IMR-90 (cell line): ENCODE results near the gene PTHLH. TPM values are rescaled to one million over a fixed set of nuclear protein-coding genes. Genes with fewer than 3 reads are reported as not detected.
A peak's percentile ranks its signal among the peaks of the same experiment; 100 is the strongest.

ENCODE experiments used
- ATAC-seq: fragments of 200-7000 bp; cut with Tn5 transposase; 2 replicates; pipeline ENCODE4 v1.9.1; 2020; ENCODE audit warnings: low read depth, mild to moderate bottlenecking, moderate library complexity
- BruUV-seq: library from RNA; stranded (reverse); fragments of 400-500 nt; replicated peaks from 2 replicates; lab custom pipeline; 2021; lab: Mats Ljungman, UMichigan
- CTCF ChIA-PET: fragments of 300-600 bp; formaldehyde crosslinking; extraction: SDS; loops from one replicate; lab custom pipeline; 2021; ENCODE audit warnings: antibody characterized with exemption; lab: Yijun Ruan, JAX
- POLR2A ChIA-PET: fragments of 300-600 bp; sonication (Branson Sonifier 250); formaldehyde crosslinking; loops from one replicate; lab custom pipeline; 2022; ENCODE audit warnings: antibody characterized with exemption; ENCODE audit not compliant: unreplicated experiment; lab: Charles Lee
- DNase-seq: peaks from one replicate; pipeline ENCODE4 v3.0.0; 2013
- H2AFZ ChIP-seq: replicated peaks from 2 replicates; pipeline ENCODE3; 2013; ENCODE audit warnings: low read length, mild to moderate bottlenecking; ENCODE audit not compliant: poor library complexity
- H2AK5ac ChIP-seq: 2 replicates; pipeline ENCODE4 v1.6.1; 2013; ENCODE audit warnings: low read depth, low read length, inconsistent platforms
- H2AK9ac ChIP-seq: replicated peaks from 2 replicates; pipeline ENCODE3; 2013; ENCODE audit warnings: mild to moderate bottlenecking, low read depth, low read length, moderate library complexity; ENCODE audit not compliant: poor library complexity
- H2BK120ac ChIP-seq: 2 replicates; pipeline ENCODE4 v1.6.1; 2013; ENCODE audit warnings: low read depth, low read length, inconsistent platforms
- H2BK15ac ChIP-seq: 3 replicates; pipeline ENCODE4 v1.6.1; 2013; ENCODE audit warnings: low read depth, low read length, inconsistent platforms
- H2BK20ac ChIP-seq: 2 replicates; pipeline ENCODE4 v1.6.1; 2013; ENCODE audit warnings: low read depth, mild to moderate bottlenecking, inconsistent platforms, low read length, moderate library complexity
- H2BK5ac ChIP-seq: 2 replicates; pipeline ENCODE4 v1.6.1; 2013; ENCODE audit warnings: mild to moderate bottlenecking, low read depth, low read length, inconsistent platforms; ENCODE audit not compliant: poor library complexity, severe bottlenecking
- H3K14ac ChIP-seq: replicated peaks from 2 replicates; pipeline ENCODE4 v1.6.1; 2013; ENCODE audit warnings: low read depth, low read length, inconsistent platforms
- H3K18ac ChIP-seq: 2 replicates; pipeline ENCODE4 v1.6.1; 2013; ENCODE audit warnings: low read depth, low read length, control low read depth
- H3K23ac ChIP-seq: 2 replicates; pipeline ENCODE4 v1.6.1; 2013; ENCODE audit warnings: low read depth, low read length, inconsistent platforms
- H3K27ac ChIP-seq: 2 replicates; pipeline ENCODE4 v1.5.1; 2013; ENCODE audit warnings: mild to moderate bottlenecking, control low read depth, low read length; ENCODE audit not compliant: insufficient read depth
- H3K27me3 ChIP-seq: 2 replicates; pipeline ENCODE4 v1.6.1; 2013; ENCODE audit warnings: low read length; ENCODE audit not compliant: control insufficient read depth, insufficient read depth
- H3K36me3 ChIP-seq: 2 replicates; pipeline ENCODE4 v1.6.1; 2013; ENCODE audit warnings: low read length, mixed read lengths; ENCODE audit not compliant: control insufficient read depth, insufficient read depth
- H3K4ac ChIP-seq: 2 replicates; pipeline ENCODE4 v1.6.1; 2013; ENCODE audit warnings: low read depth, low read length, inconsistent platforms
- H3K4me1 ChIP-seq: 2 replicates; pipeline ENCODE4 v1.6.1; 2013; ENCODE audit warnings: low read length, mixed read lengths; ENCODE audit not compliant: control insufficient read depth, insufficient read depth
- H3K4me2 ChIP-seq: 2 replicates; pipeline ENCODE4 v1.6.1; 2013; ENCODE audit warnings: low read depth, mild to moderate bottlenecking, control low read depth, low read length, moderate library complexity
- H3K4me3 ChIP-seq: 2 replicates; pipeline ENCODE4 v1.5.1; 2013; ENCODE audit warnings: low read depth, mild to moderate bottlenecking, control low read depth, low read length, moderate library complexity; ENCODE audit not compliant: insufficient read depth
- H3K56ac ChIP-seq: 2 replicates; pipeline ENCODE4 v1.6.1; 2013; ENCODE audit warnings: low read length, inconsistent platforms; ENCODE audit not compliant: insufficient read depth; ENCODE audit errors: extremely low read depth
- H3K79me1 ChIP-seq, 2 experiments: 2 replicates each; pipeline ENCODE4 v1.6.1; 2013; ENCODE audit warnings: low read length in 2 of 2, inconsistent platforms in 1 of 2, low read depth in 1 of 2
- H3K9ac ChIP-seq: 2 replicates; pipeline ENCODE4 v1.6.1; 2013; ENCODE audit warnings: low read depth, low read length, control low read depth
- H3K9me1 ChIP-seq: 2 replicates; pipeline ENCODE4 v1.6.1; 2013; ENCODE audit warnings: low read length, inconsistent platforms; ENCODE audit not compliant: insufficient read depth
- H3K9me3 ChIP-seq: 2 replicates; pipeline ENCODE4 v1.6.1; 2013; ENCODE audit warnings: low read length; ENCODE audit not compliant: control insufficient read depth, insufficient read depth
- H4K20me1 ChIP-seq: 2 replicates; pipeline ENCODE4 v1.6.1; 2013; ENCODE audit warnings: low read length, inconsistent platforms; ENCODE audit not compliant: insufficient read depth
- H4K5ac ChIP-seq: 2 replicates; pipeline ENCODE4 v1.6.1; 2013; ENCODE audit warnings: mild to moderate bottlenecking, low read depth, low read length, control low read depth
- H4K8ac ChIP-seq, 2 experiments: 2 replicates each; pipeline ENCODE4 v1.6.1; 2013; ENCODE audit warnings: low read depth in 2 of 2, low read length in 2 of 2, control low read depth in 1 of 2, inconsistent platforms in 1 of 2
- H4K91ac ChIP-seq: 2 replicates; pipeline ENCODE4 v1.6.1; 2013; ENCODE audit warnings: low read depth, low read length, inconsistent platforms; ENCODE audit not compliant: insufficient read depth
- CEBPB ChIP-seq: IDR thresholded peaks from 2 replicates; pipeline ENCODE4 v1.6.1; 2012; ENCODE audit warnings: low read depth, low read length, improper control_type of control experiment
- MAZ ChIP-seq: IDR thresholded peaks from 2 replicates; pipeline ENCODE4 v1.6.1; 2012; ENCODE audit warnings: low read depth, mild to moderate bottlenecking, low read length, improper control_type of control experiment, moderate library complexity, borderline replicate concordance
- RAD21 ChIP-seq: IDR thresholded peaks from 2 replicates; pipeline ENCODE4 v1.6.1; 2012; ENCODE audit warnings: low read length, improper control_type of control experiment
- WGBS, 2 experiments: methylation state at CpG; one replicate each; pipeline versions ENCODE4 v1.1.5 to v1.1.7; 2013; ENCODE audit warnings: missing lambda C conversion rate in 2 of 2; ENCODE audit not compliant: insufficient read length in 1 of 2; ENCODE audit errors: extremely low coverage in 2 of 2; 5-methylcytosine and 5-hydroxymethylcytosine counted together
- dilution Hi-C: fragments of 300-500 bp; cut with HindIII; formaldehyde crosslinking; loops from one replicate; pipeline ENCODE4 v1.14.3; 2018; ENCODE audit warnings: low sequenced_read_pairs; ENCODE audit not compliant: unreplicated experiment
- in situ Hi-C: fragments of 300-500 bp; cut with MboI; formaldehyde crosslinking; loops from 3 replicates; pipeline ENCODE4 v1.14.3; 2019; ENCODE audit warnings: low sequenced_read_pairs, inconsistent platforms, mixed read lengths
- intact Hi-C: fragments of 100-400 bp; cut with micrococcal nuclease; formaldehyde crosslinking; loops from 2 replicates; pipeline ENCODE4 v1.10.0; 2022
- polyA plus RNA-seq, 3 experiments: library from polyadenylated mRNA; depleted of rRNA; stranded (reverse); fragments of >200 nt; gene quantifications; 2 replicates each; pipeline ENCODE4 v1.2.3, GENCODE V29; 2012; ENCODE audit warnings: low replicate concordance in 1 of 3
- total RNA-seq: library from RNA; depleted of rRNA; stranded (reverse); fragments of >200 nt; gene quantifications from 2 replicates; pipeline ENCODE4 v1.2.3, GENCODE V29; 2012
- TF ChIP-seq, protein P1 (sequence below): fragments of 150-350 bp; IDR thresholded peaks from 2 replicates; pipeline ENCODE4 v1.6.1; 2016; ENCODE audit warnings: low read depth, mild to moderate bottlenecking, low read length, moderate library complexity, borderline replicate concordance

PTHLH gene
- total and polyA plus RNA-seq, 2 of the 4 experiments (the other 2 are of a cell fraction), result 0.36 to 1.3 TPM

DNA sequence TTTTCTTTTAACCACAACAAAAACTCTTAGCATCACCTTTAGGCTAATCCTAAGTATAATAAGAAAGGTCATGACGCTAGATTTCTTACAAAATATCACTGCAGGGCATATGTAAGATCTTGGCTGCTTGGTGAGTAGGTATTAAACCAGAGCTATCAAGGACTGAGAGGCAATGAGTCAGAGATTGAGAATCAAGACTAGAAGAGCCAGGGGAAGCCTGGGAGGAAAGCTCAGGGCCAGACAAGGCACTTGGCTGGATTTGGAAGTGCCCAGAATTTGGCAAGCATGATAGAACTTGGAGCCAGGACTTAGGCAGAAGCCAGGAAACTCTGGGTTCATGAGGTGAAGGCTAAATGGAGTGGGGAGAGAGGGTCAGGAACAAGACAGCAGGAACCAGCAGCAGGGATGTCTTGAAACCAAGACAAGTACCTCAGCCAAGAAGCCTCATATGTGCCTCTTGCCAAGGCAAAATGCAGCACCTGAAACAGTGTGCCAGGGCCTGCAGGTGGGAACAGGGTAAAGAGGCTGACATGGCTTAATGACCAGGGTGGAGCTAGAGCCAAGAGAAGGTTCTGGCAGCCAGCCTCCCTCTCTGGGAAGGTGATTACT lies 49.9 kb downstream of the PTHLH start:
- in situ Hi-C loops, result no loop called here
- ChIA-PET CTCF (no interaction called here), POLR2A (no interaction called here)
- Histone ChIP-seq H3K14ac (no peak overlapping the region), H4K20me1 (no peaks in the 10 kb centered on the region; the same call in 1 of the 2 replicates), H3K56ac (no peak overlapping the region), H2AFZ (no peak overlapping the region), H3K23ac (0 out of 2 replicates have a peak overlapping the region, but pooled peaks have one; percentile 7), H4K91ac (no peak overlapping the region), H3K4me2 (no peak overlapping the region), H3K4me1 (peaks cover 9% of the 10 kb centered on the region), H3K9me1 (peaks cover 6% of the 10 kb centered on the region; the same call in 1 of the 2 replicates), H4K8ac (no peak overlapping the region), H2BK5ac (no peak overlapping the region), H3K9me3 (no peaks in the 10 kb centered on the region), H3K36me3 (no peaks in the 10 kb centered on the region), H3K27me3 (no peaks in the 10 kb centered on the region), H2AK5ac (0 out of 2 replicates have a peak overlapping the region, but pooled peaks have one; percentile 45), H3K4me3 (no peak overlapping the region), H3K4ac (no peak overlapping the region), H2BK15ac (no peak overlapping the region), H2BK120ac (no peak overlapping the region; the same call in 1 of the 2 replicates), H3K79me1 (no peaks in the 10 kb centered on the region), H2AK9ac (no peak overlapping the region), H2BK20ac (no peak overlapping the region), H4K5ac (no peak overlapping the region), H3K27ac (no peak overlapping the region), H3K18ac (no peak overlapping the region), H3K9ac (no peak overlapping the region)
- DNase-seq (peak; percentile 66), ATAC-seq (peak; percentile 71; the same call in 1 of the 2 replicates)
- no CpG with 5 or more reads among the region's 1 CpG for WGBS, 2 experiments
- dilution Hi-C loops, result no loop called here
- intact Hi-C loops, result no loop called here
- BruUV-seq, result no TSS peak
- TF ChIP-seq MAZ, result no peak
- TF ChIP-seq, protein P1, sequence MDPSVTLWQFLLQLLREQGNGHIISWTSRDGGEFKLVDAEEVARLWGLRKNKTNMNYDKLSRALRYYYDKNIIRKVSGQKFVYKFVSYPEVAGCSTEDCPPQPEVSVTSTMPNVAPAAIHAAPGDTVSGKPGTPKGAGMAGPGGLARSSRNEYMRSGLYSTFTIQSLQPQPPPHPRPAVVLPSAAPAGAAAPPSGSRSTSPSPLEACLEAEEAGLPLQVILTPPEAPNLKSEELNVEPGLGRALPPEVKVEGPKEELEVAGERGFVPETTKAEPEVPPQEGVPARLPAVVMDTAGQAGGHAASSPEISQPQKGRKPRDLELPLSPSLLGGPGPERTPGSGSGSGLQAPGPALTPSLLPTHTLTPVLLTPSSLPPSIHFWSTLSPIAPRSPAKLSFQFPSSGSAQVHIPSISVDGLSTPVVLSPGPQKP, result no peak
- no peak; the same call in 1 of the 2 replicates for TF ChIP-seq CEBPB
- no peak for TF ChIP-seq RAD21
